ENCODE measurements around the gene HIVEP2. TPM values are rescaled to one million over a fixed set of nuclear protein-coding genes. Genes with fewer than 3 reads are reported as not detected.

HIVEP2 gene
- total and polyA plus RNA-seq, 2 donors (not counting 1 experiment from before 2014, with no cell fraction given) = 5.8 to 31.9 TPM

DNA sequence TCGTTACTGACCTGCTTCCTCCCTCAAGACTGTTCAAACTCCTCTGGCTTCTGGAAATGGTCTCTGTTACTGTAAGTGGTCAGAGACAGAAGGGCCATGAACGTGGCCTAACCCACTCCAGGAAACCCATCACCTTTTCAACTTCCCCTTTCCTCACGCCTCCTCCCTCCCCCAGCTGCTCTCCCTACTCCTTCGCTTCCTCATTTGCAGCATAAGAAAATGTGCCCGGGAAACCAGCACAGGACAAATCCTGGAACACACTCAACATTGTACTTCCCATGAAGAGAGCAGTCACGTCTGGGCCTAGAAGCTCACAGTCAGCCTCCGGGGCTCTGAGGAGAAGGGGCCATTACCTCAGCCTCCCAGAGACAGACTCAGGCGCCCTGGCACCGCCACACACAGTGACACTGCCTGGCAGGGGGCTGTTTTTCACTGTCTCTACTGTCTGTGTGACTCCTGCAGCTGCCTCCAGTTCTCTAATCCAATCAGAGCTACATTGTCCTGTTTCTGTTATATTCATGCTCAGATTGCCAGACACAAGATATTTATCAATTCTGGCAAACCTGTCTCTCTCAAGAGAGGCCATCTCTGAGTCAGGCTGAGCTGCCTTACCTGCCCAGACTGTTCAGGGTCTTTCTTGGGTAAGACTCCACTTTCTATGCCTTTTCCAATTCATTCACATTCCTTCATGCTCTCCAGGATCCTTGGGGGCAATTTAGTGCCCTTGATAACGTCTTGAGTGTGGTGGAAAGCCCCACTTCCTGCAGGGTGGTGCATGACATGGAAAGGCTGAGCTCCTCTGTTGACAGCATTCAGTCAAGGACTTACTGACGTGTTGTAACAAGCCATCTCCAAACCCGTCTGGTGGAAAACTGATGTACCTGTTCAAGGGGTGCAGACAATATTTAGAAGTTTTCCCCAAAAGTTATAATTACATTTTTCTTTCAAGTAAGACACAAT, 242.2 kb downstream of the HIVEP2 start:
- WGBS (ENCODE audit: insufficient coverage) = 26% methylated on average over 9 of the region's 12 CpGs
- ATAC-seq (ENCODE audit: low read depth) = peak; percentile 61

More for the DNA sequence above, 242.2 kb downstream of the HIVEP2 start:
- Mint-ChIP-seq H3K4me1 (peaks cover 33% of the 10 kb centered on the region), H3K27ac (peak overlapping the region; percentile 68), H3K4me3 (peak overlapping the region; percentile 20), H3K27me3 (no peaks in the 10 kb centered on the region), H3K9me3 (ENCODE audit: insufficient read depth) (no peaks in the 10 kb centered on the region)
- intact Hi-C loops (cut with micrococcal nuclease) = loop anchor here (10.0 kb wide), 1 partner anchor 92 kb away; no protein-coding TSS in a partner anchor
- peaks cover 31 to 37% of the 10 kb centered on the region in 2 donors for H3K4me1 ChIP-seq (ENCODE audit: control insufficient read depth in 2 of 2, insufficient read depth in 2 of 2, low read length in 2 of 2)
- peak; percentile 37 for DNase-seq
- H4K20me1 ChIP-seq (ENCODE audit: control insufficient read depth, insufficient read depth, low read length, poor library complexity, severe bottlenecking) = no peaks in the 10 kb centered on the region
- peak overlapping the region; percentile 61 for H2AFZ ChIP-seq (ENCODE audit: insufficient read depth, low read depth, low read length, poor library complexity, severe bottlenecking)
- TF ChIP-seq, protein P1, sequence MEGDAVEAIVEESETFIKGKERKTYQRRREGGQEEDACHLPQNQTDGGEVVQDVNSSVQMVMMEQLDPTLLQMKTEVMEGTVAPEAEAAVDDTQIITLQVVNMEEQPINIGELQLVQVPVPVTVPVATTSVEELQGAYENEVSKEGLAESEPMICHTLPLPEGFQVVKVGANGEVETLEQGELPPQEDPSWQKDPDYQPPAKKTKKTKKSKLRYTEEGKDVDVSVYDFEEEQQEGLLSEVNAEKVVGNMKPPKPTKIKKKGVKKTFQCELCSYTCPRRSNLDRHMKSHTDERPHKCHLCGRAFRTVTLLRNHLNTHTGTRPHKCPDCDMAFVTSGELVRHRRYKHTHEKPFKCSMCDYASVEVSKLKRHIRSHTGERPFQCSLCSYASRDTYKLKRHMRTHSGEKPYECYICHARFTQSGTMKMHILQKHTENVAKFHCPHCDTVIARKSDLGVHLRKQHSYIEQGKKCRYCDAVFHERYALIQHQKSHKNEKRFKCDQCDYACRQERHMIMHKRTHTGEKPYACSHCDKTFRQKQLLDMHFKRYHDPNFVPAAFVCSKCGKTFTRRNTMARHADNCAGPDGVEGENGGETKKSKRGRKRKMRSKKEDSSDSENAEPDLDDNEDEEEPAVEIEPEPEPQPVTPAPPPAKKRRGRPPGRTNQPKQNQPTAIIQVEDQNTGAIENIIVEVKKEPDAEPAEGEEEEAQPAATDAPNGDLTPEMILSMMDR (IDR thresholded peaks at IDR 0.05) = no peak
- no peak for TF ChIP-seq EZH2 (IDR thresholded peaks at IDR 0.05; ENCODE audit: borderline replicate concordance, insufficient read depth, low read depth, low read length, poor library complexity, severe bottlenecking)
- POLR2A ChIA-PET = no interaction called here
- peak overlapping the region; percentile 44 for H3K4me2 ChIP-seq (replicated peaks; ENCODE audit: low read depth, low read length, poor library complexity, severe bottlenecking)
- no peaks in the 10 kb centered on the region for H3K36me3 ChIP-seq (replicated peaks in 1 of 2; ENCODE audit: control extremely low read depth in 1 of 2, control insufficient read depth in 1 of 2, extremely low read depth in 1 of 2, insufficient read depth in 2 of 2, low read length in 1 of 2)
- peak overlapping the region in 1 of 2 donors; percentile 22 for H3K27ac ChIP-seq (ENCODE audit: low read length in 2 of 2)
- no peak overlapping the region for H3K4me3 ChIP-seq (ENCODE audit: control extremely low read depth in 1 of 5, extremely low read depth in 1 of 5, insufficient read depth in 1 of 5, low read depth in 2 of 5, low read length in 4 of 5)
- H3K9ac ChIP-seq (ENCODE audit: low read length) = no peak overlapping the region
- no peaks in the 10 kb centered on the region for H3K27me3 ChIP-seq (replicated peaks in 1 of 4; ENCODE audit: control extremely low read depth in 1 of 4, control insufficient read depth in 3 of 4, insufficient read depth in 4 of 4, low read length in 3 of 4)
- H3K9me3 ChIP-seq (ENCODE audit: control extremely low read depth in 1 of 3, control insufficient read depth in 2 of 3, insufficient read depth in 1 of 3, low read length in 2 of 3) = peaks cover 0 to 3% (median 0%) of the 10 kb centered on the region in 3 donors
- H3K79me2 ChIP-seq (ENCODE audit: control insufficient read depth, insufficient read depth, low read length) = no peaks in the 10 kb centered on the region
- CTCF ChIA-PET = interaction anchor here (0.6 to 1.6 kb wide), 5 partner anchors 9 to 1725 kb away, joined by 3 to 7 read pairs (median 3); partner anchors contain the start of genes NMBR and VTA1

Other genes starting within 250 kb of the HIVEP2 start
- gene AIG1, start 115.7 kb upstream of the HIVEP2 start, total RNA-seq = 8.5 and 9.0 TPM in 2 replicates
- 7.0 and 8.0 TPM in 2 replicates for gene AIG1, start 115.7 kb upstream of the HIVEP2 start, polyA plus RNA-seq